Left ventricle myocardium superior (tissue), 1 donor: Measurements from ENCODE around the gene NF2. TPM values are rescaled to one million over a fixed set of nuclear protein-coding genes. Genes with fewer than 3 reads are reported as not detected.

Experiments used
- total RNA-seq: library from RNA; stranded (reverse); fragmentation: NEBNext Ultra II Directional; extraction: Animal tissue kit (Norgen Biotek cat#: 25700); gene quantifications from one replicate; pipeline ENCODE4 v1.2.1, GENCODE V29; 2021
- donor health status: DM: no; HTN: yes; CAD: no; lungs with severe emphysema.

The NF2 gene
- total RNA-seq, 1 donor from 2014 or later, result 53.8 TPM

Other genes starting within 250 kb of the NF2 start
- 30.0 TPM for gene AP1B1, start 215.1 kb upstream of the NF2 start, total RNA-seq
- gene RFPL1, start 165.1 kb upstream of the NF2 start, total RNA-seq, result not detected
- 0.12 TPM for gene NEFH, start 123.4 kb upstream of the NF2 start, total RNA-seq
- 41.5 TPM for gene THOC5, start 49.9 kb upstream of the NF2 start, total RNA-seq
- gene NIPSNAP1, start 22.5 kb upstream of the NF2 start, total RNA-seq, result 18.3 TPM
- gene CABP7, start 116.4 kb downstream of the NF2 start, total RNA-seq, result not detected
- 21.6 TPM for gene ZMAT5, start 163.4 kb downstream of the NF2 start, total RNA-seq
- 402 TPM for gene UQCR10, start 163.7 kb downstream of the NF2 start, total RNA-seq
- 31.5 TPM for gene ASCC2, start 234.6 kb downstream of the NF2 start, total RNA-seq